GM12891 (cell line): ENCODE measurements around the gene CHST1.
A peak's percentile ranks its signal among the peaks of the same experiment; 100 is the strongest.

Source experiments
- DNase-seq: peaks from one replicate; pipeline ENCODE4 v3.0.0; 2011; ENCODE audit warnings: low spot score; ENCODE audit not compliant: insufficient read length
- FAIRE-seq: peaks from 2 replicates; lab custom pipeline; 2011; peaks lifted over from hg19 to GRCh38; lab: Jason Lieb, UNC
- PAX5 ChIP-seq: IDR thresholded peaks from 2 replicates; pipeline ENCODE4 v1.6.1; 2011; ENCODE audit warnings: low read length, moderate library complexity, mild to moderate bottlenecking; ENCODE audit not compliant: insufficient read depth, severe bottlenecking
- POLR2A ChIP-seq: IDR thresholded peaks from 2 replicates; pipeline ENCODE4 v1.6.1; 2011; ENCODE audit warnings: low read depth, low read length, control low read depth
- POLR2AphosphoS5 ChIP-seq: IDR thresholded peaks from 2 replicates; pipeline ENCODE4 v1.6.1; 2011; ENCODE audit warnings: low read depth, low read length, control low read depth
- POU2F2 ChIP-seq: IDR thresholded peaks from 2 replicates; pipeline ENCODE4 v1.6.1; 2011; ENCODE audit warnings: low read depth, mild to moderate bottlenecking, control low read depth, low read length, moderate library complexity
- SPI1 ChIP-seq: IDR thresholded peaks from 2 replicates; pipeline ENCODE4 v1.6.1; 2011; ENCODE audit warnings: low read depth, low read length, control low read depth
- TAF1 ChIP-seq: IDR thresholded peaks from 2 replicates; pipeline ENCODE4 v1.6.1; 2011; ENCODE audit warnings: low read depth, low read length, control low read depth

CHST1 gene

DNA sequence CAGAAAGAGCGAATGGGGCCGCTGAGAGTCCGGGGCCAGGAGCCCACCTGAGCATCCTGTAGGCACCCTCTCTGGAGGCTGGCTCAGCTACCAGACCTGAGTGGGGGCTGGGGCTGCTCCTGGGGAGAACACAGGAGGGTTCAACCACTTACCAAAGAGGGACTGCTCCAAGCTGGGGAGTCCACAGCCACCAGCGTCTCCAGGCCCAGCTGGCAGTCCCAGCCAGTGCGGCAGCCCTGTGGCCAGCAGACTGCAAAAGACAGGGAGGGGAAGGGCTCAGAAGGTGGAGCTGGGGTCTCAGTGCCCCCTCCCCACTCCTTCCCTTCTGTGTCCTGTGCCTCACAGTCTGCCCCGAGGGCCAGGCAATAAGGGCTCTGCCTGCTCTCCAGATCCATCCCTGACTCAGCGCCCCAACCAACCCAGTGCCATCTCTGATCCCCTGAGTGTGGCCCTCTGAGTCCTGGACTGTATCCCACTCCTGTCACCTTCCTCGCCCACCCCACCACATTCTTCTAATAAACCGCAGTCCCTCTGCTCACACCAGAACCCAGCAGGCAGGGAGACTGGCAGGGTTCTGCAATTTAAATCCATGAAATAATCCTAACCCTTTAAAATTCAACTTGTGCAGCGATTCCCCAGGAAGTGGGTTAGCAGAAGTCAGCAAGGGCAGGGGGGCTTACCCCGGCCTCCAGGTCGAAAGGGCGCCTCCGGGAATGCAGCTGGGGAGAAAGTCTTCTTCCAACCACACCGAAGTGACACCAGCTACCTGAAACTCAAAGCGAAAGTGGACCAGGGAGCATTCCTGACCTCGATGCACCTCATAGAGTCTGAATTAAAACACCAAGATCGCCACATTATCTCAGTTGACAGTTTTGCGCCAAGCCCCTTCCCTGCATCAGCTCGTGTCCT lies 13.3 kb downstream of the CHST1 start:
- DNase-seq: no peak
- FAIRE-seq: no peak
- TF ChIP-seq TAF1 (no peak), POU2F2 (no peak), SPI1 (no peak), POLR2AphosphoS5 (no peak), PAX5 (no peak), POLR2A (no peak)

DNA sequence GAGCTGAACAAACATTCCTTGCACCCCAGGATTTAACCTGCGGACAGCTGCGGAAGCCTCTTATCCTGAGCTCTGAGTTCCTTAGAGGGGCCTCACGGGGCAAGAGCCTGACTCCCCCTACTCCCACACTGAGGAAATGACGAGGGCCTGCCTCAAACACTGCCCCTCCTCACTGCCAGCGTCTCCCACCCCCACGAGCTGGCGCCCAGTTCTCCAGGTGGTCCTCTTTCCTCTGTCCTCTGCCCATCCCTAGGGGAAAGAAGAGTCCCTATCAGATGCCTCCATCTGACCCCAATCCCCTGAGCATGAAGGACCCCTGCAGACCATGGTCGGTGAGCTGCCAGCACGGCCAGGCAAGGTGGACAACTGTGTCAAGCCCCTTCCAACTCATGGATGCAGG lies 14.3 kb downstream of the CHST1 start:
- no peak for TF ChIP-seq TAF1
- TF ChIP-seq SPI1: no peak
- TF ChIP-seq POLR2A: no peak
- TF ChIP-seq PAX5: no peak
- TF ChIP-seq POU2F2: no peak
- no peak for TF ChIP-seq POLR2AphosphoS5
- DNase-seq (no peak), FAIRE-seq (no peak)

- DNase-seq: no peak
- FAIRE-seq: no peak
- TF ChIP-seq POLR2A (no peak), PAX5 (no peak), POU2F2 (no peak), POLR2AphosphoS5 (no peak), TAF1 (no peak), SPI1 (no peak)
Measured at GRCh38 chr11:45650166-45651095, 15.0 kb downstream of the CHST1 start.

- DNase-seq: no peak
- no peak for FAIRE-seq
- TF ChIP-seq POLR2AphosphoS5 (no peak), TAF1 (no peak), POLR2A (no peak), POU2F2 (no peak), PAX5 (no peak)
Measured at GRCh38 chr11:45649544-45650165, 15.8 kb downstream of the CHST1 start.

DNA sequence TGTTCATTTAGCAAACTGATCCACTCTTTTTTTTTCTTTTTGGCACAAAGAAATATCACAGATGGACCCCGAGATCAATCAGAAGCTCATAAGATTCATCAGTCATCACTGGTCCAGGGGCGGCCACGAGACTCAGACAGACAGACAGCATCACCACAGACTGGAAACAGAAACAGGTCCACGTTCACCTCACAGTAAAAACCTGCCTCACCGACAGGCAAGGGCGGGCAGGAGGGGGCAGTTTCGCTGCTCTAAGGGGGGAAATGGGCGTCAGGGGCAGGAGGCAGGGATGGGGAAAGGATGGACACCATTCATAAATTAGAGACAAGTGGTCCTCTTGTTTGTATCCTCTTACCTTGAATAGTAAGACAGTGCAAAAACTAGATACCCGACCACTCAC lies 16.5 kb downstream of the CHST1 start:
- DNase-seq (no peak), FAIRE-seq (no peak)
- TF ChIP-seq TAF1 (no peak), POLR2AphosphoS5 (no peak), PAX5 (no peak)

- TF ChIP-seq SPI1 (no peak), PAX5 (no peak), TAF1 (no peak), POU2F2 (no peak), POLR2AphosphoS5 (no peak), POLR2A (no peak)
- FAIRE-seq: no peak
- no peak for DNase-seq
Measured at GRCh38 chr11:45647786-45648185, 17.6 kb downstream of the CHST1 start.

DNA sequence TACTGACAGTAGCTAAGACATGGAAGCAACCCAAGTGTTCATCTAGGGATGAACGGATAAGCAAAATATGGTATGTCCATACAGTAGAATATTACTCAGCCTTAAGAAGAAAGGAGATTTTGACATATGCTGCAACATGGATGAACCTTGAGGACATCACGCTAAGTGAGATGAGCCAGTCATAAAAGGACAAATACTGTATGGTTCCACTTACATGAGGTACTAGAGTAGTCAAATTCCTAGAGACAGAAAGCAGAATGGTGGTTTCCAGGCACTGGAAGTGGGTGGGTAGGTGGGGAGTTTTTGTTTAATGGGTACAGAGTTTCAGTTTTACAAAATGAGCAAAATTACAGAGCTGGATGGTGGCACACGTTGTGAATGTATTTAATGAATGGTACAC lies 18.1 kb downstream of the CHST1 start:
- FAIRE-seq: no peak
- no peak for TF ChIP-seq TAF1
- TF ChIP-seq PAX5: no peak
- no peak for TF ChIP-seq POU2F2
- TF ChIP-seq SPI1: no peak
- no peak for TF ChIP-seq POLR2A
- no peak for TF ChIP-seq POLR2AphosphoS5
- DNase-seq: no peak

DNA sequence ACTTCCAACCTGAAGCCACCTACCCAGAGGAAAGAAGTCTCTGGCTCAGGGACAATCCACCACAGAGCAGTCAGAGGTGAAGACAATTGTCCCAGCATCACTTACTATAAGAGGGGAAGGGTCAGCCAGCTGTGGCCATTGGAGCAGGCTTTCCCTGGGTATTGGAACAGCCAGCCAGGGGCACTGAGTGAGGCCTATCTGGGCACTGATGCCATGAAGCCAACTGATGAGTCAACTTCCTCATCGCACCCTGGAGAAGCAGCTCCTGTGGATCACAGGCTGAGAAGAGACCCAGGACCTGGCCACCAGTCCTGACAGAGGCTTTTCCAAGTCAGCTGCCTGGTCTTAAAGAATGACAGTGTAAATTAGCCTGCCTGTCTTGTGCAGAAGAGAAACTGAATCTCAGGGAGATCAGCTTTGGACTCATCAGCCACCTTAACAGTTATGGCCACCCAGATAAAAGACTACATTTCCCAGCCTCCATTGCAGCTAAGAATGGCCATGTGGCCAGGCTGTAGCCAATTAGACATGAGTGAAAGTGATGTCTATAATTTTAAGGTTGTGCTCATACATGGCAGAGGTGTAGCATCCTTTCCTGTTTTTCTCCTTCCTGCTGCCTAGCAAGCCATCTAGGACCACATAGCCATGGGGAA lies 19.0 kb downstream of the CHST1 start:
- peak; percentile 52 for FAIRE-seq
- DNase-seq: no peak
- TF ChIP-seq POLR2A (no peak), SPI1 (no peak), TAF1 (no peak), PAX5 (no peak), POU2F2 (no peak)
